Measurements from ENCODE around the gene MDGA2. TPM values are rescaled to one million over a fixed set of nuclear protein-coding genes. Genes with fewer than 3 reads are reported as not detected.

MDGA2 gene
- total RNA-seq, 1 experiment from 2014 or later, result not detected

- BruUV-seq (replicated peaks), result no TSS peak
- CTCF ChIA-PET, result no interaction called here
- TF ChIP-seq CTCF (IDR thresholded peaks at IDR 0.05; ENCODE audit: unreplicated experiment), result no peak
- intact Hi-C loops (cut with micrococcal nuclease; ENCODE audit: unreplicated experiment), result loop anchor here (10.0 kb wide), 1 partner anchor 225 kb away; no protein-coding TSS in a partner anchor
- Mint-ChIP-seq H3K27me3 (ENCODE audit: unreplicated experiment) (no peaks in the 10 kb centered on the region), H3K27ac (ENCODE audit: unreplicated experiment) (peak overlapping the region; percentile 22), H3K4me3 (ENCODE audit: low read depth, unreplicated experiment) (no peak overlapping the region), H3K9me3 (ENCODE audit: low read depth, unreplicated experiment) (peaks cover 8% of the 10 kb centered on the region), H3K36me3 (ENCODE audit: insufficient read depth, unreplicated experiment) (no peaks in the 10 kb centered on the region), H3K4me1 (ENCODE audit: low read depth, unreplicated experiment) (no peaks in the 10 kb centered on the region)
- DNase-seq, result no peak
Measured at GRCh38 chr14:47269756-47270492, 405.5 kb downstream of the MDGA2 start.

GRCh38 chr14:47264842-47265241, 410.6 kb downstream of the MDGA2 start:
- Mint-ChIP-seq H3K27me3 (ENCODE audit: unreplicated experiment) (no peaks in the 10 kb centered on the region), H3K4me1 (ENCODE audit: low read depth, unreplicated experiment) (no peaks in the 10 kb centered on the region), H3K4me3 (ENCODE audit: low read depth, unreplicated experiment) (no peak overlapping the region), H3K36me3 (ENCODE audit: insufficient read depth, unreplicated experiment) (no peaks in the 10 kb centered on the region), H3K9me3 (ENCODE audit: low read depth, unreplicated experiment) (peaks cover 7% of the 10 kb centered on the region), H3K27ac (ENCODE audit: unreplicated experiment) (no peak overlapping the region)
- CTCF ChIA-PET, result no interaction called here
- no peak for DNase-seq
- BruUV-seq (replicated peaks), result no TSS peak
- intact Hi-C loops (cut with micrococcal nuclease; ENCODE audit: unreplicated experiment), result no loop called here
- no peak for TF ChIP-seq CTCF (IDR thresholded peaks at IDR 0.05; ENCODE audit: unreplicated experiment)

GRCh38 chr14:47262801-47263200, 412.6 kb downstream of the MDGA2 start:
- no peaks in the 10 kb centered on the region for H3K4me1 Mint-ChIP-seq (ENCODE audit: low read depth, unreplicated experiment)
- H3K27me3 Mint-ChIP-seq (ENCODE audit: unreplicated experiment), result no peaks in the 10 kb centered on the region
- no peak for DNase-seq
- no TSS peak for BruUV-seq (replicated peaks)
- intact Hi-C loops (cut with micrococcal nuclease; ENCODE audit: unreplicated experiment), result no loop called here
- no peak overlapping the region for H3K4me3 Mint-ChIP-seq (ENCODE audit: low read depth, unreplicated experiment)
- no peak overlapping the region for H3K27ac Mint-ChIP-seq (ENCODE audit: unreplicated experiment)
- CTCF ChIA-PET, result no interaction called here
- peaks cover 14% of the 10 kb centered on the region for H3K9me3 Mint-ChIP-seq (ENCODE audit: low read depth, unreplicated experiment)
- no peaks in the 10 kb centered on the region for H3K36me3 Mint-ChIP-seq (ENCODE audit: insufficient read depth, unreplicated experiment)
- TF ChIP-seq CTCF (IDR thresholded peaks at IDR 0.05; ENCODE audit: unreplicated experiment), result no peak

GRCh38 chr14:47261350-47261749, 414.1 kb downstream of the MDGA2 start:
- DNase-seq, result no peak
- H3K4me1 Mint-ChIP-seq (ENCODE audit: low read depth, unreplicated experiment), result no peaks in the 10 kb centered on the region
- H3K27ac Mint-ChIP-seq (ENCODE audit: unreplicated experiment), result no peak overlapping the region
- CTCF ChIA-PET, result no interaction called here
- BruUV-seq (replicated peaks), result no TSS peak
- no peak overlapping the region for H3K4me3 Mint-ChIP-seq (ENCODE audit: low read depth, unreplicated experiment)
- H3K9me3 Mint-ChIP-seq (ENCODE audit: low read depth, unreplicated experiment), result peaks cover 13% of the 10 kb centered on the region
- intact Hi-C loops (cut with micrococcal nuclease; ENCODE audit: unreplicated experiment), result no loop called here
- H3K27me3 Mint-ChIP-seq (ENCODE audit: unreplicated experiment), result no peaks in the 10 kb centered on the region
- H3K36me3 Mint-ChIP-seq (ENCODE audit: insufficient read depth, unreplicated experiment), result no peaks in the 10 kb centered on the region
- TF ChIP-seq CTCF (IDR thresholded peaks at IDR 0.05; ENCODE audit: unreplicated experiment), result no peak
